Caki2 (cell line): Measurements from ENCODE around the gene TMEM94. TPM values are rescaled to one million over a fixed set of nuclear protein-coding genes. Genes with fewer than 3 reads are reported as not detected.
"Not testable (repeated sequence)": the region's sequence is repeated elsewhere in the genome, so short reads cannot be mapped to it uniquely, and the experiment has no call there.

Source experiments
- DNase-seq: peaks from one replicate; pipeline ENCODE4 v3.0.0-alpha.2; 2015; ENCODE audit warnings: low read depth
- in situ Hi-C: cut with HindIII; loops from 2 replicates; pipeline ENCODE4 v1.10.0; 2016; ENCODE audit warnings: low sequenced_read_pairs, low pct_unique_long_range_greater_than_20kb, mixed read lengths
- total RNA-seq: library from RNA; depleted of rRNA; stranded (reverse); fragments of >200 nt; shearing (Covaris generic); gene quantifications from 2 replicates; pipeline ENCODE4 v1.2.3, GENCODE V29; 2014; ENCODE audit warnings: low replicate concordance

Gene TMEM94
- total RNA-seq, 1 experiment from 2014 or later, result 65.8 TPM

DNA sequence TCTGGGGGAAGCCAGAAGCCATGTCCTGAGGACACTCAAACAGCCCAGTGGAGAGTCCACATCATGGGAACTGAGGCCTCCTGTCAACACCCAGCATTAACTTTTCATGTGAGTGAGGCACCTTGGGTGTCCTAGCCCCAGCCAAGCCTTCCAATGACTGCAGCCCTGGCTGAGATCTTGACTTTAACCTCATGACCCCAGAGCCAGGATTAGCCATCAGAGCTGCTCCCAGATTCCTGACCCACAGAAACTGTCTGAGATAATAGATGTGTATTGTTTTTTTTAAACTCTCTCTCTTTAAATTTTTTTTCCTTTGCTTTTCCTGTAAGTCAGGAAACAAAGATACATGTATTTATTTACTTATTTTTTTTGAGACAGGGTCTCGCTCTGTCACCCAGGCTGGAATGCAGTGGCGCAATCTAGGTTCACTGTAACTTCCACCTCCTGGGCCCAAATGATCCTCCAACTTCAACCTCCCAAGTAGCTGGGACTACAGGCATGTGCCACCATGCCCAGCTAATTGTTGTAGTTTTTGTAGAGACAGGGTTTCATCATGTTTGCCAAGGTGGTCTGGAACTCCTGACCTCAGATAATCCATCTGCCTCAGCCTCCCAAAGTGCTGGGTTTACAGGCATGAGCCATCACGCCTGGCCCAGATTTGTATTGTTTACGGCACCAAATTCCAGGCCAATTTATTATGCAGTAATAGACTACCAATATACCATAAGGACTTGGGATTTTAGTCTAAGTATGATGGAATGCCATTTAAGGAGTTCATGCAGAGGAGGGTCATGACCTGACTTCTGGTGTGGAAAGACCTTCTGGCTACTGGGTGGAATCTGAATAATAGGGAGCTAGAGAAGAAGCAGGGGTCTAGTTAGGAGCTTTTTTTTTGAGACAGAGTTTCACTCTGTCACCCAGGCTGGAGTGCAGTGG lies 14.0 kb upstream of the TMEM94 start:
- DNase-seq, result peak; percentile 83
- in situ Hi-C loops, result no loop called here

DNA sequence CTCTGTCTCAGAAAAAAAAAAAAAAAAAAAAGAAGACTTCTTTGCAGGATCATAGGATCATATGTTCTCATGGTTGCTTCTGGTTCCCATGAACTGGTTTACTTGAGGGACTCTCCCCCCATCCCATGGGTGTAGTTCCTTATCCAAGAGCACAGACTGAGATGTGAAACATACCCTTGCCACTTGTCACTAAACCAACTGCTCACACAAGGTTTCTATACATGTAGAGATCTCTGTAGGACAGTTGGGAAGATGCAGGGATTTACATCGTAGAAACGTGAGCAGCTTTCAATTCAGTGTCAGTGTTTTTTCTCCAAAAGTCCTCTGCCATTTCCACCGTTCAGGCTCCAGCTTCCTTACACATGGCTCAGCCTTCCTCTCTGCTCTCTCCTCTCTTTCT lies 11.1 kb upstream of the TMEM94 start:
- in situ Hi-C loops, result no loop called here
- no peak for DNase-seq

DNA sequence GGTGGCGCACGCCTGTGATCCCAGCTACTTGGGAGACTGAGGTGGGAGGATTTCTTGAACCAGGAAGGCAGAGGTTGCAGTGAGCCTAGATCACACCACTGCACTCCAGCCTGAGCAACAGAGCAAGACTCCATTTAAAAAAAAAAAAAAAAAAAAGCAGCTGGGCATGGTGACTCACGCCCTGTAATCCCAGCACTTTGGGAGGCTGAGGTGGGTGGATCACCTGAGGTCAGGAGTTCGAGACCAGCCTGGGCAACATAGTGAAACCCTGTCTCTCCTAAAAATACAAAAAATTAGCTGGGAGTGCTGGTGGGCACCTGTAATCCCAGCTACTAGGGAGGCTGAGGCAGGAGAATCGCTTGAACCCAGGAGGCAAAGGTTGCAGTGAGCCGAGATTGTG lies 10.5 kb upstream of the TMEM94 start:
- in situ Hi-C loops, DNase-seq: not testable (repeated sequence)

DNA sequence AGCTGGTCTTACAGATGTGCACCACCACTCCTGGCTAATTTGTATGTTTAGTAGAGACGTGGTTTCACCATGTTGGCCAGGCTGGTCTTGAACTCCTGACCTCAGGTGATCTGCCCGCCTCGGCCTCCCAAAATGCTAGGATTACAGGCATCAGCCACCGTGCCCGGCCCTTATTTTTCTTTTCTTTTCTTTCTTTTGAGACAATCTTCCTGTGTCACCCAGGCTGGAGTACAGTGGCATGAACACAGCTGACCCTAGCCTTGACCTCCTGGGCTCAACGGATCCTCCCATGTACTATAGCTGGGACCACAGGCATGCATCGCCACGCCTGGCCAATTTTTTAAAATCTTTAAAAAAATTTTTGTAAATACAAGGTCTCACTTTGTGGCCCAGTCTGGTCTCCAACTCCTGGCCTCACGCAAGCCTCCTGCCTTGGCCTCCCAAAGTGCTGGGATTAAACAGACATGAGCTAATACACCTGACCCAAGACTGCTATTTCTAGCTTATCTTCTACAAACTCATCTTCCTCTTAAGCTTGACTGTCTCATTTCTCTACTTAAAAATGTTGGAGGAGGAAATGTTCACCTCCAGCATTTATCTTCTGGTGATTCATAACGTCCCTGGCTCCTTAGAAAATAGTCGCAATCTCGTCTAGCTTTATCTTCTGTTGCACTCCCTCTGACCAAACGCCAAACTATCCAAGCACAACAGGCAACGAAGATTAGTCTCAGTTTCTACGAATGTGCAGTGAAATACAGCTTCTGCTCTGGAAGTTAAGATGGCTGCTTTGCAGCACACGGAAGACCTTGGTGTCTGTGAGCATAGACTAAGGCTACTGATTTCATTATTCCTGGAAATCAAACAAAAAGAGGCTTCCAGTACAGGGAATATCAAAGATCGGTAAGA lies 8.2 kb upstream of the TMEM94 start:
- in situ Hi-C loops, result no loop called here
- DNase-seq, result no peak

DNA sequence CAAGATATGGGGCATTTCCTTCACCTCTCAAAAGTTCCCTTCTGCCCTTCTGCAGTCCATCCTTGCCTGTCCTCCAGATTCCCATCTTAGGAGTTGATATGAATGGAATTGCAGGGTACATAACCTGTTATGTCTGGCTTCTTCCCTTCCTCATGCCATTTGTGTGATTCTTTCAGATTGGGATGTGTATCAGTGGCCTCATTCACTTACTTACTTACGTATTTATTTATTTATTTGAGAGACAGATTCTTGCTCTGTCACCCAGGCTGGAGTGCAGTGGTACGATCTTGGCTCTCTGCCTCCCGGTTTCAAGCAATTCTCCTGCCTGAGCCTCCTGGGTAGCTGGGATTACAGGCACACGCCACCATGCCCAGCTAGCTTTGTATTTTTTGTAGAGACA lies 6.2 kb upstream of the TMEM94 start:
- no peak for DNase-seq
- in situ Hi-C loops, result no loop called here

DNA sequence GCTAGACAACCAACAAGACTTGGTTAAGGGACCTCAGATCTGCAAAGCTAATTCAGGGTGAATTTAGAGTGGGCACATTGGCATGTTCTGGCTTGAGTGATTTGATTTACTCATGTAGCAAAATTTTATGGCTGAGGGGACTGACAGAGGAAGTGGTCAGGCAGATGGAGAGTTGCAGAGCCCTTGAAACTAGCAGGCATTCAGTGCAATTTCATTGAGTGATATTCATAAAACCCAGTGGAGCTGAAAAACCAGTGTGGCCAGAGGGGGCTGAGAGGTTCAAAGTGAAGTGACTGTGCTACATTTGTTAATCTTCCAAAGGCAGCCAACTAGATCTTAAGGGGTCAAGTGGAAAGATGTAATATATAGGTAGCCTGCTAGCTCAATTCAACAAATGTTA lies 2.2 kb upstream of the TMEM94 start:
- DNase-seq, result peak; percentile 92
- in situ Hi-C loops, result no loop called here

DNA sequence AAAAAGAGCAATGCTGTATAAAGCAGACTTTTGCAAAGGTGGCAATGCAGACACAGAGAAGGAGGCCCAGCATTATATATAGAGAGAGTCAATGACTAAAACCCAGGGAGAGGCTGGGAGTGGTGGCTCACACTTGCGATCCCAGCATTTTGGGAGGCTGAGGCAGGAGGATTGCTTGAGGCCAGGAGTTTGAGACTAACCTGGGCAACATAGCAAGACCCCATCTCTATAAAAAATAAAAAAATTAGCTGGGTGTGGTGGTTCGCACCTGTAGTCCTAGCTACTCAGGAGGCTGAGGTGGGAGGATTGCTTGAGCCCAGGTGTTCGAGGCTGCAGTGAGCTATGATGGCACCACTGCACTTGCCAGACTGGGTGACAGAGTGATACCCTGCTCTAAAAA lies 1.8 kb upstream of the TMEM94 start:
- DNase-seq, in situ Hi-C loops: not testable (repeated sequence)

DNA sequence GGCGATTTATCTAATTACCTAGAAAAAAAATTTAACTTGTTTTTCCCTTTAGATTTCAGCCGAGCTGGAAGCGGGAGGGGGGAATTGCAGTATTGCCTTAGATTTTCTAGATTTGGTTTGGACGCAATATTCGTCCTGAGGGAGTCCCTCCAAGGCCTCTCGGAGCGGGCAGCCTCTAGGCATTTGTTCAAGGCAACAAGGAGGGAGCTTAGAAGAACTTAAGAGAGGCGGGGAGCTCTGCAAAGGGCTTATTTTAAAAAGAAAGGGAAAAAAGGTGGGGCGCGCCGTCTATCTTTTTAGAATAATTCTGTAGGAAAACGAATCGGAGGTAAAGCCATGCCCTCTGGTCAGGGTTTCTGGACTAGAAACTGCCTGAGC lies 407 bp upstream of the TMEM94 start:
- in situ Hi-C loops, result no loop called here

DNA sequence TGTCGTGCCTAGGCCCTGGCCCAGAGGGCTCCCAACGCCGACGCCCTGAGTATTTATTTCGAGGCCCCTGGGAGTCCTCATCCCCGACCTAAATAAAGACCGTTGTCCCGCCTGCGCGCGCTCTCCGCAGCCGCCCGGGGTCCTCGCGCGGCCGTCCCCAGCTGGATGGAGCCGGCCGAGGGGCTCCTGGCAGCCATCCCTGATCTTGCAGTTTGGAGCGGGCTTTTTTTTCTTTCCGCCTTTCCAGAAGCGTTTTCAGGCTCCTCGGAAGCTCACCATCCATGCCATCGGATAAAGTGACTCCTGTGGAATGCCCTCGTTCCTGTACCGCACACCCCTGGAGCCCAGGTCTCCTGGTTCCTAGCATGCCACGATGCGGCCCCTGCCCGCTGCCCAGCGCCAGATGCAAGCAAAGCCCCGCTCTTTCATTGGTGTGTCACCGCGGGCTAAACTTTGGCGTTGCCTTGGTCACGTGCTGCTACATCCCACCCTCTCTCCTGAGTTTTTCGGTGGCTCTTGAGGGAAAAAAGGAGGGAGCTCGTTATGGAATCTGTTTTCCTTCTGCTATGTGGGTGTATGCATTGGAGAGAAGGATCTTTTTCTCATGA lies 716 bp downstream of the TMEM94 start:
- in situ Hi-C loops, result no loop called here

More for the DNA sequence above, 407 bp upstream of the TMEM94 start:
- DNase-seq, result no peak

DNA sequence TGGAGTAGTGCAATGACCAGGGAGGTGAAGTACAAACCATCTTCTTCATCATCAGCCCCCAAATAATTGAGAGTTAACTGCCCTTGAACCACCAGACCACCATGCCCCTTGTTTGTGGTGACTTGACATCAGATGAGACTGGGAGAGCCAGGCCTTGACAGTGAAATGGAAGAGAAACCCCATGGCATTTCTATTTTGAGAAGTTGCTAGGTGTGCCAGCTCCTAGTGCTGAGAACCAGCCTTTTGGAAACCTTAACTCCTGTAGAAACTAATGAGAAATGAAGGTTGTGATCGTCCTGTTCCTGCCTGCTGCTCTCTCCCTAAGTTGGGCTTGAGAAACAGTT lies 2.8 kb downstream of the TMEM94 start:
- DNase-seq, result no peak
- in situ Hi-C loops, result no loop called here

More for the DNA sequence above, 716 bp downstream of the TMEM94 start:
- DNase-seq, result no peak

DNA sequence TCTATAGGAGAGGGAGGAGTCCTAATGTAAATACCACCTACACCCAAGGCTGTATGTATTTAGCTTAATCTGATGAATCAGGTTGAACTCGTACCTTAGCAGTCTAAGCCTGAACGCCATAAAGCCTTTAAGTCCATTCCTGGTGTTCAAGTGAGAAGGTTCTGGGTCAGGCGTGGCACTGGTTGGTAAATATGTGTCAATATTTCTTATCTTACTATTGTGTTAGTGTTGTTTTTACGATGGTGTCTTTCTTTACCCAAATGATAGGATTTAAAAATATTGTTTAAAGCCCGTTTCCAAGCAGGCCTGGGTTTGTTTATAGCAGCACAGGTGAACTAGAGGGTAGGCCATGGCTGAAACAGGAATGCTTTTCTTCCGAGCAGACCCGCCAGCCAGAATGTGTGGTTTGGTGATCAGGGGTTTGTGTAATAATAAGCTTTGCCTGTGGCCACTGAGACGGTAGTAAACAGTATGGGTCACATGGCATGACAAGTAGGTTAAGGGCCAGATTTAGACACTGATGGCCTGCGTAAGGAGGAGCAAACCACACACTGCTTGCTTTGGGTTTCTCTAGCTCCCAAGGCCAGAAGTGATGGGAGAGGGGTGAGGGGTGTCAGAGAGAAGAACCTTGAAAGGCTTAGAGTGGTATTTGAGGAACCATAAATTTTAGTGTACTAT lies 3.3 kb downstream of the TMEM94 start:
- DNase-seq, result peak; percentile 67
- in situ Hi-C loops, result no loop called here

DNA sequence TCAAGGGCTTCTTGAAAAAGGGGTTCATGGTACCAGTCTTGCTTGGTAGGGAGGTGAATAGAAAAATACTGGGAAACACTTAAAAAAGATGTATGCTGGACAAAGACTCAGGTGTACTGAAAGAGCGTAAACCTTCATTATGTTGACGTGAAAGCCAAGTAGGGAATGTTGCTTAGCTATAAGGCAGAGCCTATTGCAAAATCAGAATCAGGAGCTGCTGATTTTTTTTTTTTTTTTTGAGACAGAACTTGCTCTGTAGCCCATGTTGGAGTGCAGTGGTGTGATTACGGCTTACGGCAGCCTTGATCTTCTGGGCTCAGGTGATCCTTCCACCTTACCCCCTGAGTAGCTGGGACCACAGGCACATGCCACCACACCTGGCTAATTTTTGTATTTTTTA lies 3.9 kb downstream of the TMEM94 start:
- DNase-seq, result no peak
- in situ Hi-C loops, result no loop called here

DNA sequence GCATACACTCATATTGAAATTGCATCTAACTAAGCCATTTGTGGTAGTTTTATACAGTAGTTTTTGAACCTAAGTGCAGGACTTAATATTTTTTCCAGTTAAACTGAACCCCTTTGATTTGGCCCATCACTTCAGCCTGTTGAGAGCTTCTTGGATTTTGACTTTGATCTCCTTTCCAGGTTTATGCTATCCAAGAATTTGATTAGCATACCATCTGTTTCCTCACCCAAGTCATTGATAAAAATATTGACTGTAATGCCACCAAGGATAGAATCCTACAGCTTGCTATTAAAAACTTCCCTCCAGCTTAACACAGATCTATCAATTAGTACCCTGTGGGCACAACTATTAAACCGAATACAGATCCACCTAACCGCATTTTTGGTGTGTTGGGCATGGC lies 7.2 kb downstream of the TMEM94 start:
- DNase-seq, result no peak
- in situ Hi-C loops, result no loop called here

DNA sequence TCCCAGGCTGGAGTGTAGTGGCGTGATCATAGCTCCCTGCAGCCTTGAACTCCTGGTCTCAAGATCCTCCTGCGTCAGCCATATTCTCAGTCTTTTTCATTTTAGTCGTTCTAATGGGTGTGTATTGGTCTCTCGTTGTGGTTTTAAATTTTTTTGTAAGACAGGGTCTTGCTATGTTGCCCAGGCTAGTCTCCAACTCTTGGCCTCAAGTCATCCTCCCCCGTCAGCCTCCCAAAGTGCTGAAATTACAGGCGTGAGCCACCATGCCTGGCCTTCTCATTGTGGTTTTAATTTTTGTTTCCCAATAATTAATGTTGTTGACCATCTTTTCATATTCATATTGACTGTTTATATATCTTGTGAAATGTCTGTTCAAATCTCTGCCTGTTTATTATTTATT lies 8.6 kb downstream of the TMEM94 start:
- DNase-seq, result no peak
- in situ Hi-C loops, result no loop called here

DNA sequence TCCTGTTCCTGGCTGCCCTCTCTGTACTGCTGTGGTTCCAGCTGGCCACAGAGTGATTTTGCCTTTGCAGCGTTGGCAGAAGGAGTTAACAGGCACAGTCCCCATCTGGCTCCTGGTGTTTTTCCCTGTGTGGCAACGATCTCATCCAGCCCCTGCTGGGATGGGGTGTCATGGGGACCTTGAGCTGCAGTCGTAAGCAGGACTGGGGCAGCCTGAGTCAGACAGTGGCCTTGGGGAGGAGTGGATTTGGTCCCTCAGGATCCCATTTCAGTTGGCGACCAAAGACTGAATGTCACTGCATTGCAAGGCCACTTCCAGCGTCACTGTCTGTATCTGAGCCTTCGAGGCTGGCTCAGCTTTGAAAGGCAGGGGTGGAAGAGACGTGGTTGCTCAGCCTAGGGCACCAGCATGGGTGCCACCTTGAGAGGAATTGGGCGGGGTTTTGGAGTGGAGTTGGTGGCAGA lies 11.9 kb downstream of the TMEM94 start:
- DNase-seq, result no peak
- in situ Hi-C loops, result no loop called here

DNA sequence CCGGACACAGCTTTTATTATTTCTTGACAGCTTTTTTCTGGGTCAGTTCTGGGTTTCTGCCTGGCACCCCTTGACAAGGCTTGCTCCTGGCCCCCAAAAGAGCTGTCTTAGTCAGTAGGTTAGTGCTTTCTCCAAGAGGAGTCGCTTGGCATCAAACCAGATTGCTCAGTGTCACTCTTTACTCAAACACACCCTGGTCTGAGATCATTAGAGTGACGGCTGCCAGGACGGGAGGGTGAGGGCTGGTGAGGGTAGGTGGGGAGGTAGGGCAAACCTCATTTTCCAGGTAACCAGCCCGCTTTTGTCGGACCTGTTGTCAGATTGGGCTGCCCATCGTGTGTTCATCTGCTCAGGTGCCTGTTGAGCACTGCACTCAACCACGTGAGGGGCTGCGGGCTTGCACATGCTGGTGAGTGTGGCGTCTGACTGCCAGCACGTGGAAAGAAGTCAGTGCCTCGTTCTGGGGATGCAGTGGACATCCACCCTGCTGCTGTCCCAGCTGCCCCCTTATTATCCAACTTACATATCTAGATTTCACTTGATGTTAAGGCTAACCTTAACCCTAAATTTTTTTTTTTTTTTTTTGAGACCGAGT lies 12.4 kb downstream of the TMEM94 start:
- in situ Hi-C loops, result no loop called here
- DNase-seq, result no peak

DNA sequence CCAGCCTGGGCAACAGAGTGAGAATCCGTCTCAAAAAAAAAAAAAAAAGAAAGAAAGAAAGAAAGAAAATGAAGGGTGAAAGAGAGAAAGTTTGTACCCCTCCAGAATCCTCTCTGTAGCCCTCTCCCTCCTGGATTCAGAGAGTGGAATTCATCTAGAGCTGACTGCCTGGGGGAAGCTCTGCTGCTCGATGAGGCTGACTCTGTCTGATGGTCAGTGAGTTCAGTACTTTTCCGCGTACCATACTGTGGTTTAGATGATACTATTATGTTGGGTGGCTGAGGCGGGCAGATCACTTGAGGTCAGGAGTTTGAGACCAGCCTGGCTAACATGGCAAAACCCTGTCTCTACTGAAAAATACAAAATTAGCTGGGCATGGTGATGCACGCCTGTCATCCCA lies 14.8 kb downstream of the TMEM94 start:
- no peak for DNase-seq

DNA sequence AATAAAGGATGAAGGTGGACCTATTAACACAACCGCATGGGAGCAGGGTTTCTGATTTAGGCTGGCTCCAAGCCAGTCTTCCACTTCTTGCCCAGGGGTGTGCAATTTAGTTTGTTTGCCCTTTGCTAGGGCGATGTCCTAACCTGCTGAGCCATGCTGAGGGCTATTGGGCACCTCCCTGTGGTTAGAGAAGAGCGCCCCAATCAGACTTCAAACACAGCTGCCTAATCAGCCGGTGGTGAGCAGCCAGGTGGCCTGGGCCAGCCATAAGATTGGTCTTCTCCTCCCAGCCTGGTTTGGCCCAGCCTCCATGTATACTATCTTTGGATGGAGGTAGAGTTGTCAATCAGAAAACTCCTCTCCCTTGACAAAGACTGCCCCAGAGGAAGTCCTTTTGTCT lies 15.7 kb downstream of the TMEM94 start:
- DNase-seq, result no peak
- in situ Hi-C loops, result no loop called here

More for the DNA sequence above, 14.8 kb downstream of the TMEM94 start:
- in situ Hi-C loops, result no loop called here
